Measurements from ENCODE around the gene SDK1.

The SDK1 gene

DNA sequence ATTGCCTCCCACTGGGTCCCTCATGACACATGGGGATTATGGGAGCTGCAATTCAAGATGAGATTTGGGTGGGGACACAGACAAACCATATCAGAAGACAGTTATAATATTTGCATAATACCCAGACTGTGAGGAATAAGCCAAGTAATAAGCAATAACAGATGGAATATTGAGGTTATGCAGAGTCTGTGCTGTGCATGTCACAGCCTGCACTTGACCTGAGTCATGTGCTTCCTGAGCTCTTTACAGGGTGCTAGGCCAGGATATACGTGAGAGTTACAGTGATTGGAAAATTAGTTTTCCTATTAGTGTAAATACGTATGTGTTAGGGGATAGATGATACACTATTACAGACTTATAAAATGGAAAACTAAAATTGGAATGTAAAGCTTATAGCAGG lies 288.7 kb downstream of the SDK1 start:
- ChIA-PET CTCF (interaction anchor here (0.8 kb wide), 1 partner anchor 15 kb away, joined by 4 read pairs; no protein-coding TSS in a partner anchor), POLR2A (no interaction called here)
- TF ChIP-seq ZNF16 (tag by site-specific recombination; IDR thresholded peaks at IDR 0.05; ENCODE audit: low read depth) (no peak), ZNF791 (tag by site-specific recombination; IDR thresholded peaks at IDR 0.05) (no peak), EGR2 (tag by site-specific recombination; IDR thresholded peaks at IDR 0.05; ENCODE audit: low read depth) (no peak), ZNF335 (tag by site-specific recombination; conservative IDR thresholded peaks at IDR 0.05) (no peak)
- TF ChIP-seq, protein P1, sequence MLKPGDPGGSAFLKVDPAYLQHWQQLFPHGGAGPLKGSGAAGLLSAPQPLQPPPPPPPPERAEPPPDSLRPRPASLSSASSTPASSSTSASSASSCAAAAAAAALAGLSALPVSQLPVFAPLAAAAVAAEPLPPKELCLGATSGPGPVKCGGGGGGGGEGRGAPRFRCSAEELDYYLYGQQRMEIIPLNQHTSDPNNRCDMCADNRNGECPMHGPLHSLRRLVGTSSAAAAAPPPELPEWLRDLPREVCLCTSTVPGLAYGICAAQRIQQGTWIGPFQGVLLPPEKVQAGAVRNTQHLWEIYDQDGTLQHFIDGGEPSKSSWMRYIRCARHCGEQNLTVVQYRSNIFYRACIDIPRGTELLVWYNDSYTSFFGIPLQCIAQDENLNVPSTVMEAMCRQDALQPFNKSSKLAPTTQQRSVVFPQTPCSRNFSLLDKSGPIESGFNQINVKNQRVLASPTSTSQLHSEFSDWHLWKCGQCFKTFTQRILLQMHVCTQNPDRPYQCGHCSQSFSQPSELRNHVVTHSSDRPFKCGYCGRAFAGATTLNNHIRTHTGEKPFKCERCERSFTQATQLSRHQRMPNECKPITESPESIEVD (tag by site-specific recombination; IDR thresholded peaks at IDR 0.05), result 0 out of 2 replicates have a peak, but pooled peaks have one; percentile 16

DNA sequence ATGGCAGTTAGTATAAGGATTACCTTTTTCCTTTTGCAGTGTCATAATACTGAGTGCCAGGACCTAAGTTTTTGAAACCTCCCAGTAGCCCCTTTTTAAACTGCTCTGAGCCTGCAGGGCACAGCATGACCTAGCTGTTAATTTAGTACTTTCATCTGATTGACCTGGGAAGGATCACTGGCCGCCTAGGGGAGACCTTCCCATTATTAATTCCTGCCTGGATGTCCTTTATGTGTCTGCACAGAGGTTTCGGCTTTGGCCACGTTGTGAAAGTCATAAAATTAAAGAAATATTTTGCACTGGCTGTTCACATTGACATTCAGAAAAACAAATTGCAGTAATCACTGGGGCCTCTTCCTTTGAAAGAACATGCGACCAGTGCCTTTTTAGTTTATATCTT lies 290.2 kb downstream of the SDK1 start:
- Histone ChIP-seq H3K9me3 (ENCODE audit: control insufficient read depth, insufficient read depth, low read depth, low read length) (no peaks in the 10 kb centered on the region), H3K4me1 (ENCODE audit: control insufficient read depth, insufficient read depth, low read length) (peaks cover 11% of the 10 kb centered on the region; the same call in 1 of the 2 replicates)
- POLR2A ChIA-PET, result no interaction called here

More for the DNA sequence above, 288.7 kb downstream of the SDK1 start:
- no peak overlapping the region for H3K27ac ChIP-seq (ENCODE audit: extremely low read depth, low read depth, low read length)
- H3K4me1 ChIP-seq (ENCODE audit: control insufficient read depth, insufficient read depth, low read length), result peaks cover 11% of the 10 kb centered on the region; the same call in 1 of the 2 replicates
- H3K9me3 ChIP-seq (ENCODE audit: control insufficient read depth, insufficient read depth, low read depth, low read length), result no peaks in the 10 kb centered on the region
- H3K36me3 ChIP-seq (ENCODE audit: control insufficient read depth in 2 of 2, insufficient read depth in 1 of 2, low read length in 2 of 2), result no peaks in the 10 kb centered on the region
- H3K4me3 ChIP-seq (ENCODE audit: low read depth, low read length), result no peak overlapping the region

DNA sequence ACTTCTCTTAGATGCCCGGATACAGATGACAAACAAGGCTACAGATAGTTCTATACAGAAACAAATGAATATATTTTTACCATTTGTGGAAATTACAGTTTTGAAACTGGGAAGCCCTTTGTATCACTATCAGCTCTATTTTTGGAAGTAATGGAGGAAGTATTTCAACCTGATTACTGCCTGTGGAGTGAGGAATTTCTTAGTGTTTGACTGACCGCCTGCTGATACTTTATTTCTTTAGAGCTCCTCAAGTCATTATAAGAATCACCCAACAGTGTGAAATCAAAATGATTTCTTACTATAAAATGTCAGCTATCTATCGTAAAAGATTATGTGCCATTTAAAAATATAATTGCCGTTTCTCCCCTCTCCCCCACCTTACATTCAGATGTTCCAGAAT lies 290.9 kb downstream of the SDK1 start:
- no peaks in the 10 kb centered on the region for H3K36me3 ChIP-seq (ENCODE audit: control insufficient read depth in 2 of 2, insufficient read depth in 1 of 2, low read length in 2 of 2)
- peaks cover 11% of the 10 kb centered on the region; the same call in 1 of the 2 replicates for H3K4me1 ChIP-seq (ENCODE audit: control insufficient read depth, insufficient read depth, low read length)
- no peaks in the 10 kb centered on the region for H3K9me3 ChIP-seq (ENCODE audit: control insufficient read depth, insufficient read depth, low read depth, low read length)
- POLR2A ChIA-PET, result interaction anchor here (0.5 kb wide), 1 partner anchor 54 kb away, joined by 3 read pairs; no protein-coding TSS in a partner anchor
- CTCF ChIA-PET, result interaction anchor here (0.6 to 1.0 kb wide), 3 partner anchors 60 to 180 kb away, joined by 3 to 4 read pairs (median 3); no protein-coding TSS in a partner anchor
- no peak overlapping the region for H3K27ac ChIP-seq (ENCODE audit: extremely low read depth, low read depth, low read length)
- TF ChIP-seq ZNF521 (tag by site-specific recombination; IDR thresholded peaks at IDR 0.05) (no peak), ZNF585B (tag by site-specific recombination; IDR thresholded peaks at IDR 0.05) (no peak), ZNF133 (tag by site-specific recombination; IDR thresholded peaks at IDR 0.05) (no peak), ZNF792 (tag by site-specific recombination; IDR thresholded peaks at IDR 0.05) (no peak), GLIS2 (tag by site-specific recombination; IDR thresholded peaks at IDR 0.05) (no peak)
- H3K4me3 ChIP-seq (ENCODE audit: low read depth, low read length), result no peak overlapping the region

More for the DNA sequence above, 290.2 kb downstream of the SDK1 start:
- H3K4me3 ChIP-seq (ENCODE audit: low read depth, low read length), result no peak overlapping the region
- TF ChIP-seq ZIC2 (tag by site-specific recombination; IDR thresholded peaks at IDR 0.05), result peak; percentile 45
- TF ChIP-seq GFI1B (tag by site-specific recombination; IDR thresholded peaks at IDR 0.05), result no peak
- no peaks in the 10 kb centered on the region for H3K36me3 ChIP-seq (ENCODE audit: control insufficient read depth in 2 of 2, insufficient read depth in 1 of 2, low read length in 2 of 2)
- CTCF ChIA-PET, result interaction anchor here (0.6 to 1.0 kb wide), 2 partner anchors 83 to 109 kb away, joined by 3 read pairs; no protein-coding TSS in a partner anchor
- H3K27ac ChIP-seq (ENCODE audit: extremely low read depth, low read depth, low read length), result no peak overlapping the region

DNA sequence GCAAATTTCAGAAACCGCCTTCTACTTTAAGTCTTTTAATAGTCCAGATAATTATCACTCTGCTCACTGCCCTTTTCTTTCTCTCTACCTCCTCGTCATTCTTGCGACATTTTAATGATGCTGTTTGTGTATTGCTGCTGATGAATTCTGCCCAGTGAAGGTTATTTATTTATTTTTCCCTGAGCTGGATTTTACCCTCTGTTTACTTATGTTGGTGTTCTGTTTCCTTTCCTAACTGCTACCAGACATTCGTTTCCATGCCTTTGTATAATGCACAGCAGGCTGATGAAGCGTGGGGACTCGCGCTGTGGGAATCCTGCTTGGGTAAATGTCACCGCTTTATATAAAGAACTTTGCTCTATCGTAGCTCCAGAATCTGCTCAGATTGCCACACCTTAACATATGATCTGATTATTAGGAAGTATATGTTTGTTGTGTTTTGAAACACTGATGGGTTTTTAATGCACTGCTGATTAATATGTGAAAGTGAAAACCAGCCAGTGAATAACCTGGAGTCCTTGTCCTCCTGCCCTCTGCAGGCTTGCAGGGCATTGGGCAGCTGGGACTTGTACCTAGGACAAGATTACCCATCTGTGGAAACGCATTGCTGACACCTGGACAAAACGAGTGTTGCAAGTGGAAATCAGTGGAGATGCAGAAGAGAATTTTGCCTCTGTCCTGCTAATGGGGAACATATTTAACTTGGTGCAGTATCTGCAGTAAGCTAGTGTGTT lies 291.5 kb downstream of the SDK1 start:
- Histone ChIP-seq H3K4me3 (ENCODE audit: low read depth, low read length) (no peak overlapping the region), H3K27ac (ENCODE audit: extremely low read depth, low read depth, low read length) (no peak overlapping the region), H3K9me3 (ENCODE audit: control insufficient read depth, insufficient read depth, low read depth, low read length) (no peaks in the 10 kb centered on the region), H3K4me1 (ENCODE audit: control insufficient read depth, insufficient read depth, low read length) (peaks cover 11% of the 10 kb centered on the region; the same call in 1 of the 2 replicates), H3K36me3 (ENCODE audit: control insufficient read depth in 2 of 2, insufficient read depth in 1 of 2, low read length in 2 of 2) (no peaks in the 10 kb centered on the region)
- CTCF ChIA-PET, result interaction anchor here (0.6 to 0.9 kb wide), 2 partner anchors 60 to 180 kb away, joined by 3 to 4 read pairs; no protein-coding TSS in a partner anchor
- POLR2A ChIA-PET, result no interaction called here
- TF ChIP-seq, protein P1 (tag by site-specific recombination; IDR thresholded peaks at IDR 0.05), result peak; percentile 79
- TF ChIP-seq, protein P2, sequence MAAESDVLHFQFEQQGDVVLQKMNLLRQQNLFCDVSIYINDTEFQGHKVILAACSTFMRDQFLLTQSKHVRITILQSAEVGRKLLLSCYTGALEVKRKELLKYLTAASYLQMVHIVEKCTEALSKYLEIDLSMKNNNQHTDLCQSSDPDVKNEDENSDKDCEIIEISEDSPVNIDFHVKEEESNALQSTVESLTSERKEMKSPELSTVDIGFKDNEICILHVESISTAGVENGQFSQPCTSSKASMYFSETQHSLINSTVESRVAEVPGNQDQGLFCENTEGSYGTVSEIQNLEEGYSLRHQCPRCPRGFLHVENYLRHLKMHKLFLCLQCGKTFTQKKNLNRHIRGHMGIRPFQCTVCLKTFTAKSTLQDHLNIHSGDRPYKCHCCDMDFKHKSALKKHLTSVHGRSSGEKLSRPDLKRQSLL (tag by site-specific recombination; IDR thresholded peaks at IDR 0.05), result peak; percentile 79
- TF ChIP-seq FEZF1 (tag by site-specific recombination; IDR thresholded peaks at IDR 0.05), result peak; percentile 53
- TF ChIP-seq, protein P3, sequence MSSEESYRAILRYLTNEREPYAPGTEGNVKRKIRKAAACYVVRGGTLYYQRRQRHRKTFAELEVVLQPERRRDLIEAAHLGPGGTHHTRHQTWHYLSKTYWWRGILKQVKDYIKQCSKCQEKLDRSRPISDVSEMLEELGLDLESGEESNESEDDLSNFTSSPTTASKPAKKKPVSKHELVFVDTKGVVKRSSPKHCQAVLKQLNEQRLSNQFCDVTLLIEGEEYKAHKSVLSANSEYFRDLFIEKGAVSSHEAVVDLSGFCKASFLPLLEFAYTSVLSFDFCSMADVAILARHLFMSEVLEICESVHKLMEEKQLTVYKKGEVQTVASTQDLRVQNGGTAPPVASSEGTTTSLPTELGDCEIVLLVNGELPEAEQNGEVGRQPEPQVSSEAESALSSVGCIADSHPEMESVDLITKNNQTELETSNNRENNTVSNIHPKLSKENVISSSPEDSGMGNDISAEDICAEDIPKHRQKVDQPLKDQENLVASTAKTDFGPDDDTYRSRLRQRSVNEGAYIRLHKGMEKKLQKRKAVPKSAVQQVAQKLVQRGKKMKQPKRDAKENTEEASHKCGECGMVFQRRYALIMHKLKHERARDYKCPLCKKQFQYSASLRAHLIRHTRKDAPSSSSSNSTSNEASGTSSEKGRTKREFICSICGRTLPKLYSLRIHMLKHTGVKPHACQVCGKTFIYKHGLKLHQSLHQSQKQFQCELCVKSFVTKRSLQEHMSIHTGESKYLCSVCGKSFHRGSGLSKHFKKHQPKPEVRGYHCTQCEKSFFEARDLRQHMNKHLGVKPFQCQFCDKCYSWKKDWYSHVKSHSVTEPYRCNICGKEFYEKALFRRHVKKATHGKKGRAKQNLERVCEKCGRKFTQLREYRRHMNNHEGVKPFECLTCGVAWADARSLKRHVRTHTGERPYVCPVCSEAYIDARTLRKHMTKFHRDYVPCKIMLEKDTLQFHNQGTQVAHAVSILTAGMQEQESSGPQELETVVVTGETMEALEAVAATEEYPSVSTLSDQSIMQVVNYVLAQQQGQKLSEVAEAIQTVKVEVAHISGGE (tag by site-specific recombination; conservative IDR thresholded peaks at IDR 0.05; ENCODE audit: low read depth), result no peak
- peak; percentile 75 for TF ChIP-seq ZIC2 (tag by site-specific recombination; IDR thresholded peaks at IDR 0.05)
- TF ChIP-seq OSR2 (tag by site-specific recombination; IDR thresholded peaks at IDR 0.05), result peak; percentile 58; the same call in 1 of the 2 replicates
- 0 out of 2 replicates have a peak, but pooled peaks have one; percentile 31 for TF ChIP-seq ZBTB17 (tag by site-specific recombination; IDR thresholded peaks at IDR 0.05)
- TF ChIP-seq ZSCAN16 (tag by site-specific recombination; IDR thresholded peaks at IDR 0.05), result peak; percentile 77

Data from HEK293 (cell line).